ENCODE data around the gene CDC34.

DNA sequence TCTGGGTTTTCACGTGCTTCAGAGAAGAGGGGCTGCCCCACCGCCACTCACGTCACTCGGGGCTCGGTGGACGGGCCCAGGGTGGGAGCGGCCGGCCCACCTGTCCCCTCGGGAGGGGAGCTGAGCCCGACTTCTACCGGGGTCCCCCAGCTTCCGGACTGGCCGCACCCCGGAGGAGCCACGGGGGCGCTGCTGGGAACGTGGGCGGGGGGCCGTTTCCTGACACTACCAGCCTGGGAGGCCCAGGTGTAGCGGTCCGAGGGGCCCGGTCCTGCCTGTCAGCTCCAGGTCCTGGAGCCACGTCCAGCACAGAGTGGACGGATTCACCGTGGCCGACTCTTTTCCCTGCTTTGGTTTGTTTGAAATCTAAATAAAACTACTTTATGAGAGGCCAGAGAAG lies 10.1 kb downstream of the CDC34 start:
- TF ChIP-seq, protein P1, sequence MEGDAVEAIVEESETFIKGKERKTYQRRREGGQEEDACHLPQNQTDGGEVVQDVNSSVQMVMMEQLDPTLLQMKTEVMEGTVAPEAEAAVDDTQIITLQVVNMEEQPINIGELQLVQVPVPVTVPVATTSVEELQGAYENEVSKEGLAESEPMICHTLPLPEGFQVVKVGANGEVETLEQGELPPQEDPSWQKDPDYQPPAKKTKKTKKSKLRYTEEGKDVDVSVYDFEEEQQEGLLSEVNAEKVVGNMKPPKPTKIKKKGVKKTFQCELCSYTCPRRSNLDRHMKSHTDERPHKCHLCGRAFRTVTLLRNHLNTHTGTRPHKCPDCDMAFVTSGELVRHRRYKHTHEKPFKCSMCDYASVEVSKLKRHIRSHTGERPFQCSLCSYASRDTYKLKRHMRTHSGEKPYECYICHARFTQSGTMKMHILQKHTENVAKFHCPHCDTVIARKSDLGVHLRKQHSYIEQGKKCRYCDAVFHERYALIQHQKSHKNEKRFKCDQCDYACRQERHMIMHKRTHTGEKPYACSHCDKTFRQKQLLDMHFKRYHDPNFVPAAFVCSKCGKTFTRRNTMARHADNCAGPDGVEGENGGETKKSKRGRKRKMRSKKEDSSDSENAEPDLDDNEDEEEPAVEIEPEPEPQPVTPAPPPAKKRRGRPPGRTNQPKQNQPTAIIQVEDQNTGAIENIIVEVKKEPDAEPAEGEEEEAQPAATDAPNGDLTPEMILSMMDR (IDR thresholded peaks at IDR 0.05; ENCODE audit: low read depth, low read length, poor library complexity, severe bottlenecking): no peak
- no peak for TF ChIP-seq EZH2phosphoT487 (IDR thresholded peaks at IDR 0.05; ENCODE audit: borderline replicate concordance, low read length)
